HG03342 (cell line): ENCODE results near the gene ZNF217.
"Not testable (repeated sequence)": the region's sequence is repeated elsewhere in the genome, so short reads cannot be mapped to it uniquely, and the experiment has no call there.

Experiments used
- ATAC-seq: cut with Tn5 transposase; IDR thresholded peaks from one replicate; pipeline ENCODE4 v1.9.1; 2021; ENCODE audit warnings: mild to moderate bottlenecking, moderate library complexity; ENCODE audit not compliant: unreplicated experiment

The ZNF217 gene

GRCh38 chr20:53534037-53534436 is 59.6 kb downstream of the ZNF217 start:
- ATAC-seq, result no peak

- no peak for ATAC-seq
Measured at GRCh38 chr20:53533500-53533899, 60.1 kb downstream of the ZNF217 start.

DNA sequence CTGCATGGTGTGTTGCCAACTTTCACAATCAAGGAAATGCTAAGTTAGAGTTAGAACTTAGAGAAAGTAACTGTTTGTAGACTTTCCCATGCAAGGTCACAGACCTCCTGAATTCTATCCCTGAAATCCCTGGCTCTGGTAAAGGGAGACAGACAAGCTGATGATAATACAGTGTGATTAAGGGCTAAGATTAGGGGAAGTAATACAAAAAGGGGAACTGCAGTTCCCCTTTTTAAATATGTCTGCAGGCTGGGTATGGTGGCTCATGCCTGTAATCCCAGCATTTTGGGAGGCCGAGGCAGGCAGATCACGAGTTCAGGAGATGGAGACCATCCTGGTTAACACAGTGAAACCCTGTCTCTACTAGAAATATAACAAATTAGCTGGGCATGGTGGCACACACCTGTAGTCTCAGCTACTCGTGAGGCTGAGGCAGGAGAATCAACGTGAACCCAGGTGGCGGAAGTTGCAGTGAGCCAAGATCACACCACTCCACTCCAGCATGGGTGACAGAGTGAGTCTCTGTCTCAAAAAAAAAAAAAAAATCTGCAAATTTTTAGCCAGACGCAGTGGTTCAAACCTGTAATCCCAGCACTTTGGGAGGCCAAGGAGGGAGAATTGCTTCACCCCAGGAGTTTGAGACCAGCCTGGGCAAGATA is 60.9 kb downstream of the ZNF217 start:
- ATAC-seq, result not testable (repeated sequence)

DNA sequence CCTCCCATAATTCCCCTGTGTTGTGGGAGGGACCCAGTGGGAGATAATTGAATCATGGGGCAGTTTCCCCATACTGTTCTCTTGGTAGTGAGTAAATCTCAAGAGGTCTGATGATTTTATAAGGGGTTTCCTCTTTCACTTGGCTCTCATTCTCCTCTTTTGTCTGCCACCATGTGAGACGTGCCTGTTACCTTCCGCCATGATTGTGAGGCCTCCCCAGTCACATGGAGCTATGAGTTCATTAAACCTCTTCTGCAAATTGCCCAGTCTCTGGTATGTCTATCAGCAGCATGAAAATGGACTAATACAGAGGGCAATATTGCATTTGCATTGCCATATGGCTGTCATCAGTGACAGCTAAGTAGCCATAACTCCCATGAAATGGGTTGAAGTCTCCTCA is 63.2 kb downstream of the ZNF217 start:
- ATAC-seq, result no peak

DNA sequence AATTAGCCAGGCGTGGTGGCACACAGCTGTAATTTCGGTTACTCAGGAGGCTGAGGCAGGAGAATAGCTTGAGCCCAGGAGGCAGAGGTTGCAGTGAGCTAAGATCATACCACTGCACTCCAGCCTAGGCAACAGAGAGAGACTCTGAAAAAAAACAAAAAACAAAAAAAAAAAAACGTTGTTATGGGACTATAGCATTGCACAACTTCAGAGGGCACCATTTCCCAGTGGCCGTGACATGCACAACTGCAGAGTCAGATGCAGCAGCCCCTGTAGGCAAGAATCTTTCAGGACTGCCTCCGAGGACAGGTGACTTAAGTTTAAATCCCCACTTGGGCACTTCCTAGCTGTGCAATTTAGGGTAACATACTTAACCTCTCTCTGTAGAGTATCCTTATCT is 64.0 kb downstream of the ZNF217 start:
- ATAC-seq, result no peak

DNA sequence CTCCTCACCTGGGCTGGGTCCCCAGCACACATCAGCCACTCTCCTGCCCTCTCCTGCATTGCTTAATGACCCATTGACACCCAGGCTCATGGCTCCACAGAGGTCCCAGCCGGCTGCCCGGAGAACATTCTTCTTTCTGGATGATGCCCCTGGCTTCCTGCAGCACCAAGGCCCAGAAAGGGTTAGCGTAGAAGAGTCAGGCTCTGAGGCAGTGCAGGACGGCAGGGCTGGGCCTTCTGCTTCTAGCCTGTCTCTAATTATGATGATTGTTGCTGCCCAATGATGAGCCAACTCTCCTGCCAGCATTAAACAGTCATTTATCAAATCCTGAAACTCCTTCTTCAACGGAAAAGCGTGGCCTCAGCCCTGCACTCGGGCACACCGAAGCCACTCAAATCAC is 66.4 kb downstream of the ZNF217 start:
- no peak for ATAC-seq

DNA sequence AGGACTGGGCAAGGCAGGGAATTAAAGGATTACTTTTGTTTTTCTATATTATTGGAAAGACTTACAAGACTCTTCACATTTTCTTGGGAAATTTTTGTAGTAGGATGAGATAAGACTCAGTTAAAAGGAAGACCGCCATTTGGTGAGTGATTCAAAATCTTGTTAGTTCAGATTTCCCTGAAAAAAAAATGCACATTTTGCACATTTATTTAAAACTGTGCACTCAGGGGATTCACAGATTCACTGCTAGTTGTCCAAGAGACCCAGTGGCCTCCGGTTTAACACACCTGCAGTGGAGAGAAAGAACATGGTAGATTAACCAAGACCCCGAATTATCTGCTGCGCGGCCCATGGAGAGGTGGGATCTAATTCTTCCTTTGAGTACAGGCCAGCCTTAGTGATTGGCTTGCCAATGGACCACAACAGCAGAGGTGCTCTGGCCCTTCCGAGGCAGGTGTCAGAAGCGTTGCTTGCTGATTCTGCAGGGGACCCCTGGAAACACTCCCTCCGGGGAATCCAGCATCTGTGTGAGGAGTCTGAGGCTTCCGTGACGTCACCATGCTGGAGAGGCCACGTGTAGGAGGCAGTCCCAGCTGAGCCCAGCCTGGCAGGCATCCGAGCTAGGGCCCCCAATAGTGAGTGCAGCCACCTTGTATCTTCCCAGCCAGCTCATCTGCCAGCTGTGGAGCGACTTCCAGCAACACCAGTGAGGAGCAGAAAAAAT is 68.9 kb downstream of the ZNF217 start:
- no peak for ATAC-seq

GRCh38 chr20:53523615-53524014 is 70.0 kb downstream of the ZNF217 start:
- ATAC-seq, result not testable (repeated sequence)

GRCh38 chr20:53522696-53523095 is 70.9 kb downstream of the ZNF217 start:
- no peak for ATAC-seq

GRCh38 chr20:53522026-53522425 is 71.6 kb downstream of the ZNF217 start:
- no peak for ATAC-seq

DNA sequence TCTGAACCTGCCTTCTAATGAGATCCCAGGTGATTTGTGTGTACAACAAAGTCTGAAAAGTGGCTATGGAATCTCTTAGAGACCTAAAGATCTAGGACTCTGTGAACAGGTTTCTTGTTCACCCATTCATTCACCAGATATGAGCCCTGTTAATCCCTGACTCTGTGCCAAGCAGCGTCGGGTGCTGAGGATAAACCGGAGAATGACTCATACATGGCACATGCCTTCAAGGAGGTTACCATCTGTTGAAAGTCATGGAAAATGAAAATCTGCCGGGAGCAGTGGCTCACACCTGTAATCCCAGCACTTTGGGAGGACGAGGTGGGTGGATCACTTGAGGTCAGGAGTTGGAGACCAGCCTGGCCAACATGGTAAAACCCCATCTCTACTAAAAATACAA is 72.2 kb downstream of the ZNF217 start:
- ATAC-seq, result not testable (repeated sequence)

DNA sequence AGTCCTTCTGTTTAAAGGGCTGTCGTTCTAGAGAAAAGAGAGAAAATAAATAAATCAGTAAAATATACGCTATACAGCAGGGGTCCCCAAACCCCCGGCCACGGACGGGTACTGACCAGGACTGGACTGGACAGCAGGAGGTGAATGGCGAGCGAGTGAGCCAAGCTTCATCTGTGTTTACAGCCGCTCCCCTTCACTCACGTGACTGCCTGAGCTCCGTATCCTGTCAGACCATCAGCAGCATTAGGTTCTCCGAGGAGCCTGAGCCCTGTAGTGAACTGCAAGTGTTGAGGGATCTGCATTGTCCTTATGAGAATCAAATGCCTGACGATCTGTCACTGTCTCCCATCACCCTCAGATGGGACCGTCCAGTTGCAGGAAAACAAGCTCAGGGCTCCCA is 76.5 kb downstream of the ZNF217 start:
- ATAC-seq, result no peak
